HG03095 (cell line): ENCODE results near the gene FAM89B.

ENCODE experiments used
- ATAC-seq: cut with Tn5 transposase; IDR thresholded peaks from one replicate; pipeline ENCODE4 v1.9.1; 2021; ENCODE audit warnings: moderate library complexity; ENCODE audit not compliant: unreplicated experiment

The FAM89B gene

DNA sequence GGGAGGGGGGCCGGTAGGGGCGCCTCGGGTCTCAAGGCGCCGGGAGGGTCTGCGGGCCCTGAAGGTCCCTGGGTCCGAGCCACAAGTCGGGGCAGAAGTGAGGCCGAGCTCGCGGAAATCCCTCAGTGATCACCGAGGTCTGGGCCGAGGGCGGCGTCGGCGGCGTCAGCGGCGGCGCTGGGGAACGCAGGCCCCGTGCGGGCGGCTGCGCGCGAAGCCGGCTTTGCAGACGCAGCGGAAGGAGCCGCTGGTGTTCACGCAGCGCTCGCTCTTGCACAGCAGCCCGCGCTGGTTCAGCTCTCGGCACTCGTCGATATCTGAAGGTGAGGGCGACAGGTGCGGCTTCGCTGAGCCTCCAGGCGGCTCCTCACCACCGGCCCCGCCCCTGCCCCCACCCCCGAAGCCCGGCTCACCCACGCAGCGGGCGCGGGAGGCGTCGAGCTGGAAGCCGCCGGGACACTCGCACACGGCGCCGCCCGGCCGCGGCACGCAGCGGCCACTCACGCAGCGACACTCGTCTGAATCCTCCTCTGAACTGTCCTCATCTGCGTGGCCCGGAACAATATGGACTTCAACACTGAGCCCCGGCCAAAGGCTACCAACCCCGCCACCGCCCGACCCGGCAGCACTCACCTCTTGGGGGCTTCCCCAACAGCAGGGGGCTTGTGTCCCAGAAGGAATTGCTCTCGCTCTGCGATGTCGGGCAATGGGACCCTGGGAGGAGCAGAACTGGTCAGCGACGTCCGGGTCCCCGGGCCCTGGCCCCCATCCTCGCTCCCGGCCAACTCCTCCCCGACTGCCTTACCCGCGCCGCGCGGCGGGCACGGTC, 33.2 kb upstream of the FAM89B start:
- ATAC-seq = no peak

- ATAC-seq = peak; percentile 36
Observed at GRCh38 chr11:65539744-65540289, 32.5 kb upstream of the FAM89B start.

GRCh38 chr11:65540290-65541092, 31.8 kb upstream of the FAM89B start:
- ATAC-seq = peak; percentile 56

DNA sequence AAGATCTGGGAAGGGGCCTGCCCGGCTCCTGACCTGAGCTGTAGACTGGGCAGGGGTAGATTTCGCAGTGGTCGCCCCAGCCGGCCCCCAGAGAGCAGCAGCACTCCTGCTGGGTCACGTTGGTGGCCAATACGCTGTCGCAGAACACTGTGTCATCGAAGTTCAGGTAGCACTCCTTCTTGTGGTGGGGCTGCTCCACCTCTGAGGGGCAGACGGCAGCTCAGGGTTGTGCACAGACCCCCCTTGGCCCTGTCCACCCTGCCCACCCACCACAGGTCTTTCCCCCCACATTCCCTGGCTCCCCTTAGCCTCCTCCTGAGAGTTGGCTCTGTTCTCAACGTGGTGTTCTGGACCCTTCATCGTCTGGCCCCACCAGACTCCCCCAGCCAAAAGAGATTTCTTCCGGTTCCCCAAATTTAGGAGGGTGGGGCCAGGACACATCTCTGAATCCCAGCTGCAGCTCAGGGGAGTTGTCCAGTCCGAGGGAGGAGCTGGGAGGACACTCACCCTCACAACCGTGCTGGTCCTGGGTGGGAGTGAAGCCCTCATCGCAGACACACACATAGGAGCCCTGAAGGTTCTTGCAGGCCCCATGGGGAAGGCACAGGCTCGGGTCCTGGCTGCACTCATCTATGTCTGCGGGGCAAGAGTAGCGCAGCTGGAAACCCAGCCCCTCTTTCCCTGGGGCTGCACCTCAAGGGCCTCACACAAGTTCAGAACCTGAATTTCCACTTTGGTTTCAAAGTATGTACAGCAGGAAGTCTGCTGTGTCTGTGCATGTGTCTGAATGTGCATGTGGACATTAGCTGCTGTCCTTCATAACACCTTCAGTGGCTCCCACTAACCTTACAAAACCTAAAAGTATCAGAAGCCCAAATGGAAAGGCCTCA, 31.0 kb upstream of the FAM89B start:
- no peak for ATAC-seq

GRCh38 chr11:65542738-65543390, 29.5 kb upstream of the FAM89B start:
- ATAC-seq = no peak

- ATAC-seq = no peak
Observed at GRCh38 chr11:65545853-65546216, 26.5 kb upstream of the FAM89B start.

DNA sequence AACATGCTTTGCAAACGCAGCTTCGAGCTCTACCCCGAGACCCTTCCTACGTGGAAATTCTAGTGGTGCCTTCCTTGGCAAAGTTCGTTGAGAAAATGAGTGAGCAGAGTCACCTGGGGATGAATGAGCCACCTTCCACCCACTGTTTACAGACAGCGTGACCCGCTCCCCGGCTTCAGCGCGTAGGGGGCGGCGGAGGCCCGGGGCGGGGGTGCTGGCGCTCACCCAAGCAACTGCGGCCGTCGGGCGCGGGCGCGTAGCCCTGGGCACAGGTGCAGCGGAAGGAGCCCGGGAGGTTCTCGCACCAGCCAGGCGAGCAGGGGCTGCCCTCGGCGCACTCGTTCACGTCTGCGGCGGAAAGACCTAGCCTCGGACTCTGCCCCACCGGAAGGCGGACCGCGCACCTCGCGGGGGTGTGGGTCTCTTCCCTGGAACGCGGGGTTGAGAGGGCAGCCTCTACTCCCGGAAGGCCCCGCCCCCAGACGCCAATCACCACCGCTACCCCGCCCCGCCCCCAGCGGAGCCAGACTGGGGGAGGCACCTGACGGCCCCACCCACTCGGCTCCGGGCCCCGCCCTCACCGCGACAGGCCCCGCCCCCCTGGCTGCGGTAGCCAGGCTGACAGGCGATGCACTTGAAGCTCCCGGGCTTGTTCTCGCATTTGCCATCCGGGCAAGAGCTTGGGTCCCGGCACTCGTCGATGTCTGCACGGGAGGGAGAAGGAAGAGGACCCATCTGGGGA, 25.9 kb upstream of the FAM89B start:
- no peak for ATAC-seq

DNA sequence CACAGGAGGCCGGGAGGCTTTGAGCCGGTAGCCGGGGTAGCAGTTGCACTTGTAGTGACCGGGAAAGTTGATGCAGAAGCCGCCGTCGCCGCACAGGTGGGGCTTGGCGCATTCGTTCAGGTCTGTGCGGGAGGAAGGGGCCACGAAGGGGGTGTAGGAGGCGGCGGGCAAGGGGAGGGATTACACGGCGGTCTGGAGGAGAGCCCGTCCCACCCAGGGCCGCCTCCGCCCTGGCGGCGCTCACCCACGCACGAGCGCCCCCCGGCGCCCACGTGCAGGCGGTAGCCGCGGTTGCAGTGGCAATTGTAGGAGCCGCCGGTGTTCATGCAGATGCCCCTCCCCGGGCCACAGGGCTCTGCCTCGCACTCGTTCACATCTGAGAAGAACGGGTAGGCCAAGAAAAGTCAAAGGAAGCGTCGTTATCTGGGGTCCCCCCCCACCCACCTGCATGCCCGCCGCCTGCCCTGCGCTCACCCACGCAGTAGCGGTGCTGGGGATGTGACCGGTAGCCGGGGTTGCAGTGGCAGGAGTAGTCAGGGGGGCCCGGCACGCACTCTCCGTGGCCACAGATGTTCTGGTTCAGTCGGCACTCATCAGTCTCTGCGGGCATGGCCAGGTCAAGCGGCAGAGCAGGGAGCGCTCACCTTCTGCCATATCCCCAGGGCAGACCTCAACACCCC, 24.8 kb upstream of the FAM89B start:
- ATAC-seq = no peak

GRCh38 chr11:65548395-65548794, 23.9 kb upstream of the FAM89B start:
- no peak for ATAC-seq

- no peak for ATAC-seq
Observed at GRCh38 chr11:65549096-65549495, 23.2 kb upstream of the FAM89B start.

GRCh38 chr11:65551572-65552387, 20.6 kb upstream of the FAM89B start:
- no peak for ATAC-seq

GRCh38 chr11:65552388-65552951, 19.9 kb upstream of the FAM89B start:
- no peak for ATAC-seq

DNA sequence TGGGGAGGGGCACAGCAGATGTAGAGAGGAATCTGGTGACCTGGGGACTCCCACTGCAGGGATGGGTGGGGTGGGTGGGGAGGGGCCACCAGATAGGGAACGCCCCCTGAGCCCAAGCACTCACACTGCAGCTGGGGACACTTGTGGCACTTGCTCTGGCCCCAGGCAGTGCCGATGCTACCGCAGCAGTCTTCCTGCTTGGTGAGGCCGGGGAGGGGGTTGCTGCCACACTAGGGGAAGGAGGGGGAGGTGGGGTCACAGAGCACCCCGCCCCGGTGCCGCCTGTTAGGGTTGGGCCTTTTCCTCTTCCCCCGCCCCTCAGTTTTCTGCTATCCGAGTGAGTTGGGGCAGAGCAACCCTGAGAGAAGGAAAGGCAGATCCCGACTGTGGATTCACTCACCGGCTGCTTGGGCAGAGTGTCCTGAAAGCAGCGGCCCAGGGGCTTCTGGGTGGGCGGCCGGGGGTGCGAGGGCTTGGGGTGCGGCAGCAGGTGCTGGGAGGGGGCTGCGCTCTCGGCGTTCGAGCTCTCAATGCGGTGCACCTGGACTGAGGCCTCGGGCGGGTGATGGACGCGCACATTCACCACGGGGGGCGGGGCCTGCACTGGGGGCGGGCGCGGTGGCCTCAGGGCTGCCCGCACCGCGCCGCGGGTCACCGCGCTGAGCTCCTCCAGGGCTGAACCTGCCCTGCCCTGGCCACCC, 18.9 kb upstream of the FAM89B start:
- ATAC-seq = no peak

- ATAC-seq = no peak
Observed at GRCh38 chr11:65554057-65554818, 18.1 kb upstream of the FAM89B start.

GRCh38 chr11:65554842-65555430, 17.4 kb upstream of the FAM89B start:
- no peak for ATAC-seq

DNA sequence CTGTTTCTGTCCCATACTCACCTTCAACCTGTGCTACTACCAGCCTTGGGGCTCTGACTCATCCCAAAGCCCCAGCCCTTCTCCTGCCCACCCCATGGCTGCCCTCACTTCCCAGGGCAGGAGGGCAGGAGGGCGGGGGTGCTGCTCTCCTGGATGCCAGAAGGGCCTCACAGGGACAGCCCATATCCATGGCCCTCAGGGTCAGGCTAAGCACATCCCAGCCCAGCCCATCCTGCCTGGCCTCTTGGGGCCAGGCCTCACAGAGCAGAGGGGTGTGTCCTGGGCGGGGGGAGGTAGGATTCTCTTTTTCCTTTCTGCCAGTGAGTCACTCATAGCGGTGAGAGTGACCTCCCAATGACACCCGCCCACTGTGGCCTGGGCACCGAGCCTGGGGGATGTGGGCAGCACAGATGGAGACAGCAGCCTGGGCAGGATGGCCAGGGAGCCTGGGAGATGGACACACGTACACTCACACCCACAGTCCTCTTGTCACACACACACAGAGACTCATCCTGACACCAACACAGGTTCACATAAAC, 16.6 kb upstream of the FAM89B start:
- ATAC-seq = no peak
